ENCODE data around the gene TAAR5. TPM values are rescaled to one million over a fixed set of nuclear protein-coding genes. Genes with fewer than 3 reads are reported as not detected.
"Not testable (repeated sequence)": the region's sequence is repeated elsewhere in the genome, so short reads cannot be mapped to it uniquely, and the experiment has no call there.

Gene TAAR5
- polyA plus RNA-seq (ENCODE audit: insufficient read length in 3 of 3) = not detected

GRCh38 chr6:132589454-132589853, at the start of gene TAAR5:
TAAR5 (minus strand) TSS chr6:132589741; CDS start chr6:132589686, 55 bp downstream.
- DNase-seq (ENCODE audit: low read depth in 3 of 3, low spot score in 2 of 3) = no peak

GRCh38 chr6:132637135-132637534, 47.6 kb upstream of the TAAR5 start:
- DNase-seq (ENCODE audit: low read depth in 3 of 3, low spot score in 2 of 3) = not testable (repeated sequence)

GRCh38 chr6:132635906-132636305, 46.4 kb upstream of the TAAR5 start:
- not testable (repeated sequence) for DNase-seq (ENCODE audit: low read depth in 3 of 3, low spot score in 2 of 3)

- not testable (repeated sequence) for DNase-seq (ENCODE audit: low read depth in 3 of 3, low spot score in 2 of 3)
Observed at GRCh38 chr6:132635288-132635687, 45.7 kb upstream of the TAAR5 start.

- DNase-seq (ENCODE audit: low read depth in 3 of 3, low spot score in 2 of 3) = no peak
Observed at GRCh38 chr6:132634796-132635195, 45.3 kb upstream of the TAAR5 start.

- no peak for DNase-seq (ENCODE audit: low read depth in 3 of 3, low spot score in 2 of 3)
Observed at GRCh38 chr6:132633362-132633761, 43.8 kb upstream of the TAAR5 start.

GRCh38 chr6:132624175-132624574, 34.6 kb upstream of the TAAR5 start, which contains the start of gene TAAR2:
TAAR2 (minus strand) TSS chr6:132624275; CDS start chr6:132624275, 0 bp downstream.
- DNase-seq (ENCODE audit: low read depth in 3 of 3, low spot score in 2 of 3) = no peak

- no peak for DNase-seq (ENCODE audit: low read depth in 3 of 3, low spot score in 2 of 3)
Observed at GRCh38 chr6:132623106-132623845, 33.7 kb upstream of the TAAR5 start.

- DNase-seq (ENCODE audit: low read depth in 3 of 3, low spot score in 2 of 3) = no peak
Observed at GRCh38 chr6:132616677-132617076, 27.1 kb upstream of the TAAR5 start.

- DNase-seq (ENCODE audit: low read depth in 3 of 3, low spot score in 2 of 3) = no peak
Observed at GRCh38 chr6:132614554-132614953, 25.0 kb upstream of the TAAR5 start.

- no peak for DNase-seq (ENCODE audit: low read depth in 3 of 3, low spot score in 2 of 3)
Observed at GRCh38 chr6:132612449-132613108, 23.0 kb upstream of the TAAR5 start.

GRCh38 chr6:132611616-132612015, 22.1 kb upstream of the TAAR5 start:
- DNase-seq (ENCODE audit: low read depth in 3 of 3, low spot score in 2 of 3) = no peak

GRCh38 chr6:132607544-132608233, 18.1 kb upstream of the TAAR5 start:
- DNase-seq (ENCODE audit: low read depth in 3 of 3, low spot score in 2 of 3) = no peak

- DNase-seq (ENCODE audit: low read depth in 3 of 3, low spot score in 2 of 3) = no peak
Observed at GRCh38 chr6:132604635-132605152, 15.2 kb upstream of the TAAR5 start.

GRCh38 chr6:132600900-132601299, 11.4 kb upstream of the TAAR5 start:
- DNase-seq (ENCODE audit: low read depth in 3 of 3, low spot score in 2 of 3) = not testable (repeated sequence)

GRCh38 chr6:132598473-132598872, 8.9 kb upstream of the TAAR5 start:
- no peak for DNase-seq (ENCODE audit: low read depth in 3 of 3, low spot score in 2 of 3)

- no peak for DNase-seq (ENCODE audit: low read depth in 3 of 3, low spot score in 2 of 3)
Observed at GRCh38 chr6:132596201-132596600, 6.7 kb upstream of the TAAR5 start.

GRCh38 chr6:132592855-132593254, 3.3 kb upstream of the TAAR5 start:
- no peak for DNase-seq (ENCODE audit: low read depth in 3 of 3, low spot score in 2 of 3)

- DNase-seq (ENCODE audit: low read depth in 3 of 3, low spot score in 2 of 3) = no peak
Observed at GRCh38 chr6:132590362-132590761, 821 bp upstream of the TAAR5 start.

- DNase-seq (ENCODE audit: low read depth in 3 of 3, low spot score in 2 of 3) = no peak
Observed at GRCh38 chr6:132587424-132587823, 2.1 kb downstream of the TAAR5 start.

- no peak for DNase-seq (ENCODE audit: low read depth in 3 of 3, low spot score in 2 of 3)
Observed at GRCh38 chr6:132584698-132585097, 4.8 kb downstream of the TAAR5 start.

Measured in right renal cortex interstitium (tissue), 3 donors.